SKM-1 (cell line): ENCODE measurements around the gene FOXP3.

ENCODE experiments used
- DNase-seq: peaks from one replicate; lab custom pipeline; 2025; ENCODE audit not compliant: unreplicated experiment; lab: John Stamatoyannopoulos, UW

Gene FOXP3

DNA sequence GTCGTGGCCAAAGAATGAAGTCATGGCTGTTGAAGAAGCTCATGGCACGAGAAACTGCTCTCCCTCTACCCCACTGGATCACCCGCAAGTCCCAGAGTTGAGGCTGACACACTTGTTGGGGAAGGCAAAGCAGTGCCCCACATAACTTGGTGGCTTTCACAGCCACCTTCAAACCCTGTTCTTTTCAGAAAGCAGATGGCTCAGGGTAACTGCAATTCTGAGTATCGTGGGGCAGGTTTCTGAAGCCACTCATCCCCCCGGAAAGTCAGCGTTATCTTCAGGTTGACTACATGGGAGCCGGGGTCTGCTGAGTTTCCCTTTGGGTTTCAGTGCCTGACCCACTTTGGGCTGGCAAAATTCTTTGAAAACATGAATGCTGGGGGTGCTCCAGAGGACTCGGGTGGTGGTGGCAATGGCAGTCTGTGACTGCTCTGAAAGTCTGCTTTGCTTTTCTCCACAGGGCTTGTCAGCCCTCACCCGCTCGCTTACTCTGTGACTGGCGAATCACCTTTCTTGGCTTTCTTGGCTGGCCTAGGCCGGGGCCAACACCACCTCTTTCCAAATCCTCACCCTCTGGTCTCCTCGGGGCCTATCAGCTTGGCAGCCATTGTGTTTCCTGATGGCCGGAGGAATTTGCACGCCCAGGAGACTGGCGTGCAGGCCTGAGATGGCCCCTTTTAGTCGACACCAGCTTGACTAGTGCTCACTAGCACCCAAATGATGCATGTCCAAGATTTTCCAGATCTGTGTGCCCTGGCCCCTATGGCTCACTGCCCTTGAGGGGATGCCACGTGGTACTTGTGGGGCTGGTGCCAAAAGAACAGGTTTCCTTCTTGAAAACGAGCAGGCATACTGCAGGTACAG is 12.4 kb upstream of the FOXP3 start:
- DNase-seq, result no peak

DNA sequence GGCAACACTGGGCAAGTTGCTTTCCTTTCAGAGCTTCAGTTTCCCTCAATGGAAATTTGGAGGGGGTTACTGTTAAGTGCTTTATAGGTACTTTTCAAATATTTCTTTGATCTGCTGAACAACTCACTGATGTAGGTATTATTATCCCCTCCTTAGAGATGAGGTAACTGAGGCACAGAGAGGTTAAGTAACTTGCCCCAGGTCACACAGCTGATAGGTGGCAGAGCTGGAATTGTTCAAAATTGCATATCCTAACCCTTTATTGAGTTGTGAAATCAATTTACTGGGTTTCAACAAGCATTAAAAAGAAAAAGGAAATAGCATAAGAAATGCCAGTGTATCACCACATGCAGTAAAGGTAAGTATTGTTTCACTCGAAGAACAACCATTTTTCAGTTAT is 11.7 kb upstream of the FOXP3 start:
- DNase-seq, result no peak

DNA sequence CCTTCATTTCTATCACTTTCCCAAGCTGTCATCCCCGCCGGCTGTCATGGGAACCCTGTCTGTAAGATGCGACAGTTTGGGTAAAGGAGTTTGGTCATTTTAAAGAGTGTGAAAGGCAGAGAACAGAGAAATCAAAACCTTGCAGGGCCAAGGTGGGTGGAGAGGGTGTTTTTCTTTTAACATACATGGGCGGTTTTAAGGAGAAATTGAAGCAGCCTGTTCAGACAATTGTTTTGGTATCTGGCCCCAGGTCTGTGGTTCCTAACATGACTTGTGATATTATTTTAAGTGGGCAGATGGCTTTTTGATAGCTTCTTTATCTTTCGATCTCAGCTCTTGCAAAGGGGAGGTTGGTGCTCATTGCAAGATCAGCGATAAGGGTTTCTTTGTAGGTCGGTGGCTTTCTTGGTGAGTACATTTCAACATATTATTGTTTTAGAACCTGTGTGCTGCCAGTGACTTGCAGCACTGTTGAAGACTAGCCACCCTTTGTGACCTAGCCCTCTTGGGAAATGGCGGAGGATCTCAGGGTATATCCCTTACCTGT is 8.7 kb upstream of the FOXP3 start:
- DNase-seq, result no peak

- DNase-seq, result no peak
These were observed 7.9 kb upstream of the FOXP3 start for GRCh38 chrX:49272421-49272820.

DNA sequence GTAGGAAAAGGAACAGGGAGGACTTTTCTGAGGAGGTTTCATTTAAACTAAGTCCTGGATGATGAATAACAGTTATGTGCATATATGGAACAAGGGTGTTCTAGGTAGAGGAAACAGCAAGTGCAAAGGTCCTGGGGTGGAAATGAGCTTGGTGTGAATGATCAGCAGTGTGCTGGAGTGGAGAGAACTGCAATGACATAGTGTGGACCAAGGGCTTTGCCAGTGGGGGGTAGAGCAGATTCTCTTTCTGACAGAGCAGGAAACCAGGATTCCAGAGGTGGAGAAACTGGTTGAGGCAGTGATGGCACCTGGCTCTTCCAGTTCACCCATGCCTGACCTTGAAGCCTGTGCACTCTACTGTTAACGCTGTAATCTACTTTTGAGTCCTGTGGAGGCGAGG is 6.8 kb upstream of the FOXP3 start:
- no peak for DNase-seq

DNA sequence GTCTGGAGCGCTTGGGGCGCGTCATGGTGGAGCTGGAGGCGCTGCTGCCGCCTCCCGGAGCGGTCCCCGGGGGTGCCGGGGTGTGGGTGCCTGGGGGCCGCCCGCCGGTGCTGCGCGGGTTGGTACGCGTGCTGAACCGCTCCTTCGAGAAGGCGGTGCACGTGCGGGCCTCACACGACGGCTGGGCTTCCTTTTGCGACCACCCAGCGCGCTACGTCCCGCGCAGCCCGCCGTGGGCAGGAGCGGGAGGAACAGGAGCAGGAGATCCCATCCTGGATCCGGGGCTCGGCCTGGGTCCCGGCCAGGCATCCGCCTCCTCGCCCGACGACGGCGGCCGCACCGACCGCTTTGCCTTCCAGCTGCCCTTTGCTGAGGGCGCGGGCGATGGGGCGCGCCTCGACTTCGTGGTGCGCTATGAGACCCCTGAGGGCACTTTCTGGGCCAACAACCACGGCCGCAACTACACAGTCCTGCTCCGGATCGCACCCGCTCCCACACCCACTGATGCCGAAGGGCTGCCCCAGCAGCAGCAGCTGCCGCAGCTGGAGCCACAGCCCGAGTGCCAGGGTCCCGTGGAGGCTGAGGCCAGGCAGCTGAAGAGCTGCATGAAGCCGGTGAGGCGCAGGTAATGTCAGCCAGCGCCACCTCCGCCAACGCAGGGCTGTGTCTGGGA is 5.9 kb upstream of the FOXP3 start:
- no peak for DNase-seq

DNA sequence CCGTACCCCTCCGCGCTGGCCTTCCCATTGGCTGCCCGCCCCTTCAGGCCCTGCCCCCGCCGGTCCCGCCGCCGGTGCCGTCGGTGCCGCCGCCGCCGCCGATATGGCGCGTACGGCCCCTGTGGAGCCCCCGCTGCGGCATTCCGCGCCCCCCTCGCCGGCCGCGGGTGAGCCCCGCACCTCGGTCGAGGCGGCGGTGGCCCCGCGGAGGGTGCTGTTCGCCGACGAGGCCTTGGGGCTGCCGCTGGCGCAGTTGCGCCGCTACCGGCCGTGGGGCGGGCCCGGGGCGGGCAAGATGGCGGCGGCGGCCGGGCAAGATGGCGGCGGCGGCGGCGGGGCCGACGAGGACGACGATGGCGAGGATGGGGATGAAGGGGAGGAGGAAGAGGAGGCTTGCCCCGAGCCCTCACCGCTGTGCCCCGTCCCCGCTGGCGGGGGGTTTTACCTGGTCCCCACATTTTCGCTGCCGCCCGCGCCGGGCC is 5.3 kb upstream of the FOXP3 start, which contains the start of gene PPP1R3F:
Gene PPP1R3F, plus strand, starts transcription at position 27 of the 482 bp plus-strand sequence. Its CDS starts 77 bp downstream, at position 104.
- DNase-seq, result no peak

GRCh38 chrX:49269010-49269766 is 4.7 kb upstream of the FOXP3 start:
- peak; percentile 83 for DNase-seq

GRCh38 chrX:49268702-49269009 is 4.1 kb upstream of the FOXP3 start:
- no peak for DNase-seq

DNA sequence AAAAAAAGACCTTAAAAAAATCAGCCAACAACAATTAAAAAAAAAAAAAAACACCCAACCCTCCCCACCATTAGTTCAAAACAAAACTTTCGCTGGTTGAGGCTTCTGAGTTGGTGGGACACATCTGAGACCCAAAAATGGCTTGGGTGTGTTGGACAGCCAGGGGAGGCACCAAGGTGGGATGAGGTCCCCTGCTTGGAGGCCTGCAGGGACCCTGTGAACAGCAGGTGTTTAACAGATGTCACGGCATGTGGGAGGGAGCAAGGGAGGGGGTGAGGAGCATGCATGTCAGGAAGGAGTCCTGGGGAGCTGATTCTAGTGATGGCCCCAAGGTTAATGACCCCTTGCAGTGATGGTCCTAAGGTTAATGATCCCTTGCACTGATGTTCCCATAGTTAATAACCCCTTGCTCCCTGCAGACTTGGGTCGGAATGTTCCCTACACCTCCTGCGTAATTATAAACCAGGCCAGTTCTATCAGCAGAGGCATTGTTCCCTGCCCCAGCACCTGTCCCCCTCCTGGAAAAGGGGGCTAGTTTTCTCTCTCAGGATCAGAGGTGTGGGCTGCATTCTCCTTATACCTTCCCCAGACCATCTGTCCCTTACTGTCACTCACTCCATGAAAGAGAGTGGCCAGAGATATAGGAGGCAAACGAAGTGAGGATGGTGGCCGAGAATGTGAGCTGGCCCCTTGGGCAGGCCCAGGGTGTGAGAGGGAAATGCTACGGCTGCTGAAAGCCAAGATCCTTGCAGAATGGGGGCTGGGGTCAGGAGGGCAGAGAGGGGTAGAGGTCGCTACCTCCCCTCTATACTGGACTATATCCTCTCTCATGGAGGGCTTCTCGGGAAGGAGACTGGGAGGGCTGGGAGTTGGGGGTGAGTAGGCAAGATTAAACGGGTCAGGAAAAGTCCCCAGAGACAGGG is 2.3 kb upstream of the FOXP3 start:
- no peak for DNase-seq

GRCh38 chrX:49263631-49264030 is 879 bp downstream of the FOXP3 start:
- no peak for DNase-seq

GRCh38 chrX:49262603-49263002 is 1.9 kb downstream of the FOXP3 start:
- DNase-seq, result no peak

- no peak for DNase-seq
These were observed 4.1 kb downstream of the FOXP3 start for GRCh38 chrX:49260221-49260985.

DNA sequence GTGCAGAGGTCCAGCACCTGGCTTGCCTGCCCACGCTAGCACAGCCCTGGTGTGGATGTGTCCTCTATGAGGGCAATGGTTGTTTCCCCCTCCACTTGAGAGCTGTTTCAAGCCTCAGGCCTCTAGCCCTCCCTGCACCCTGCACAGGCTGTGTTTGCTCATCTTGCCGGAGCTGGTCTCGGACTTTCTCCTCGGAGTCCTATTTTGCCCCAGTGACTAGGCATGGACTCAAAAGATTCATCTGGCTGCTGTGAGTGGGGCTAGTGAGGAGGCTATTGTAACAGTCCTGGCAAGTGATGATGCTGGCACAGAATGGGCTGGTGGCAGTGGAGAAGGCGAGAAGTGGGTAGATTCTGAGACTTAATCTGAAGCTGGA is 5.8 kb downstream of the FOXP3 start:
- DNase-seq, result no peak

GRCh38 chrX:49257846-49258748 is 6.4 kb downstream of the FOXP3 start:
- no peak for DNase-seq

GRCh38 chrX:49257074-49257790 is 7.3 kb downstream of the FOXP3 start:
- no peak for DNase-seq

GRCh38 chrX:49256268-49256995 is 8.1 kb downstream of the FOXP3 start:
- DNase-seq, result no peak
